HepG2 (cell line): ENCODE data around the gene RIPOR3. TPM values are rescaled to one million over a fixed set of nuclear protein-coding genes. Genes with fewer than 3 reads are reported as not detected.
A peak's percentile ranks its signal among the peaks of the same experiment; 100 is the strongest.
"Not testable (repeated sequence)": the region's sequence is repeated elsewhere in the genome, so short reads cannot be mapped to it uniquely, and the experiment has no call there.

Experiments
- ATAC-seq: fragments of 200-7000 bp; cut with Tn5 transposase; 3 replicates; pipeline ENCODE4 v1.9.1; 2020; ENCODE audit warnings: mild to moderate bottlenecking, moderate library complexity
- BruUV-seq: library from RNA; stranded (reverse); fragments of 400-500 nt; replicated peaks from 2 replicates; lab custom pipeline; 2021; lab: Mats Ljungman, UMichigan
- CTCF ChIA-PET: fragments of 300-600 bp; formaldehyde crosslinking; extraction: SDS; loops from one replicate; lab custom pipeline; 2021; ENCODE audit warnings: low total read pairs, inconsistent platforms, low intra/inter-chr PET ratio; lab: Yijun Ruan, JAX
- POLR2A ChIA-PET: fragments of 350-600 bp; sonication (Branson Sonifier 250); formaldehyde crosslinking; loops from one replicate; lab custom pipeline; 2020; ENCODE audit warnings: antibody characterized with exemption, inconsistent platforms; lab: Yijun Ruan, JAX
- DNase-seq: peaks from one replicate; pipeline ENCODE4 v3.0.0-alpha.2; 2015; ENCODE audit warnings: low spot score
- FAIRE-seq: peaks from 3 replicates; lab custom pipeline; 2011; peaks lifted over from hg19 to GRCh38; lab: Jason Lieb, UNC
- H2AFZ ChIP-seq: one replicate; pipeline ENCODE4 v1.6.1; 2011; ENCODE audit warnings: low read length, inconsistent platforms
- H3K27ac ChIP-seq: fragments of 300-600 bp; 3 replicates; pipeline ENCODE4 v1.8.0; 2011; ENCODE audit warnings: mixed run types, mild to moderate bottlenecking, mixed read lengths, low read length, inconsistent platforms; ENCODE audit not compliant: insufficient read depth; ENCODE audit errors: extremely low read length
- H3K27me3 ChIP-seq, 2 experiments: fragments of 200-600 bp in 1 of 2; 2 replicates in 1 of 2; 3 replicates in 1 of 2; pipeline versions ENCODE4 v1.6.0 to v1.8.0; 2011; ENCODE audit warnings: low read length in 2 of 2, mild to moderate bottlenecking in 2 of 2, moderate library complexity in 2 of 2, inconsistent platforms in 1 of 2; ENCODE audit not compliant: insufficient read depth in 2 of 2, control insufficient read depth in 1 of 2
- H3K36me3 ChIP-seq, 2 experiments: fragments of 200-600 bp in 1 of 2; replicated peaks in 1 of 2; 2 replicates in 1 of 2; 3 replicates in 1 of 2; pipeline versions ENCODE4 v1.5.1 to v1.8.0; 2011; ENCODE audit warnings: low read length in 2 of 2, inconsistent platforms in 1 of 2; ENCODE audit not compliant: insufficient read depth in 2 of 2, control insufficient read depth in 1 of 2
- H3K4me1 ChIP-seq: 2 replicates; pipeline ENCODE4 v1.5.1; 2012; ENCODE audit warnings: low read length, inconsistent platforms; ENCODE audit not compliant: insufficient read depth
- H3K4me2 ChIP-seq: 2 replicates; pipeline ENCODE4 v1.6.0; 2011; ENCODE audit warnings: low read depth, low read length, inconsistent platforms
- H3K4me3 ChIP-seq, 3 experiments: fragments of 200-600 bp in 1 of 3; sonication (generic), shearing (Covaris generic) in 1 of 3; replicated peaks in 1 of 3; 2 replicates each; pipeline ENCODE4 v1.5.1; 2011 to 2016; ENCODE audit warnings: low read length in 3 of 3, inconsistent platforms in 2 of 3, low read depth in 2 of 3, mild to moderate bottlenecking in 2 of 3, control low read depth in 1 of 3, mixed read lengths in 1 of 3; ENCODE audit not compliant: insufficient read depth in 1 of 3
- H3K79me2 ChIP-seq: one replicate; pipeline ENCODE4 v1.6.1; 2011; ENCODE audit warnings: low read length, inconsistent platforms; ENCODE audit not compliant: insufficient read depth
- H3K9ac ChIP-seq: 2 replicates; pipeline ENCODE4 v1.6.0; 2011; ENCODE audit warnings: mild to moderate bottlenecking, low read depth, low read length, inconsistent platforms; ENCODE audit not compliant: insufficient read depth
- H3K9me3 ChIP-seq: 2 replicates; pipeline ENCODE4 v1.5.1; 2012; ENCODE audit warnings: mild to moderate bottlenecking, low read length
- H4K20me1 ChIP-seq: 2 replicates; pipeline ENCODE4 v1.6.0; 2011; ENCODE audit warnings: inconsistent platforms, mild to moderate bottlenecking, low read length, moderate library complexity; ENCODE audit not compliant: insufficient read depth
- HCFC1 ChIP-seq: fragments of 150-350 bp; IDR thresholded peaks from 2 replicates; pipeline ENCODE4 v1.6.1; 2014; ENCODE audit warnings: low read depth, low read length
- NAIF1 ChIP-seq: sonication (generic); formaldehyde crosslinking; IDR thresholded peaks from 2 replicates; pipeline ENCODE4 v1.5.0; 2020; ENCODE audit warnings: mild to moderate bottlenecking, missing genetic modification reagents, borderline replicate concordance
- ZFX ChIP-seq: sonication (generic); formaldehyde crosslinking; IDR thresholded peaks from 2 replicates; pipeline ENCODE4 v1.4.0; 2020; ENCODE audit warnings: mild to moderate bottlenecking, low read depth, missing genetic modification reagents, moderate library complexity
- ZNF652 ChIP-seq: IDR thresholded peaks from 2 replicates; pipeline ENCODE4 v1.6.1; 2016; ENCODE audit warnings: low read depth, borderline replicate concordance
- ZNF891 ChIP-seq: sonication (generic); formaldehyde crosslinking; IDR thresholded peaks from 2 replicates; pipeline ENCODE4 v1.5.0; 2020; ENCODE audit warnings: mild to moderate bottlenecking, missing genetic modification reagents
- WGBS: methylation state at CpG from one replicate; pipeline ENCODE4 v1.1.6; 2017; ENCODE audit warnings: low lambda C conversion rate; 5-methylcytosine and 5-hydroxymethylcytosine counted together
- in situ Hi-C: cut with HindIII; loops from 2 replicates; pipeline ENCODE4 v1.10.0; 2017; ENCODE audit warnings: low pct_unique_long_range_greater_than_20kb; ENCODE audit not compliant: extremely low pct_ligation_motif_present
- intact Hi-C: fragments of 100-400 bp; cut with micrococcal nuclease; formaldehyde crosslinking; loops from one replicate; pipeline ENCODE4 v1.10.0; 2022; ENCODE audit not compliant: unreplicated experiment
- polyA plus RNA-seq, 8 experiments: library from polyadenylated mRNA; depleted of rRNA in 3 of 8; stranded (reverse) in 7 of 8; unstranded in 1 of 8; fragments of >200 nt; fragmentation: Illumina TruSeq in 4 of 8; extraction: Trizol in 4 of 8; gene quantifications; 2 replicates each; pipeline versions ENCODE4 v1.2.1 to v1.2.3, GENCODE V29; 2011 to 2016; ENCODE audit warnings: low read depth in 4 of 8, missing spikeins in 1 of 8, mixed read lengths in 1 of 8; ENCODE audit not compliant: insufficient read depth in 1 of 8
- total RNA-seq, 5 experiments: library from RNA; depleted of rRNA; stranded (reverse); fragments of >200 nt; fragmentation: Illumina TruSeq; extraction: Trizol; gene quantifications; 2 replicates each; pipeline ENCODE4 v1.2.3, GENCODE V29; 2016; ENCODE audit warnings: low read depth in 1 of 5
- TF ChIP-seq, protein P1 (sequence below): sonication (generic); formaldehyde crosslinking; IDR thresholded peaks from 2 replicates; pipeline ENCODE4 v1.4.0; 2020; ENCODE audit warnings: missing genetic modification reagents
- TF ChIP-seq, protein P2 (sequence below): sonication (generic); formaldehyde crosslinking; IDR thresholded peaks from 2 replicates; pipeline ENCODE4 v1.4.0; 2020; ENCODE audit warnings: mild to moderate bottlenecking, missing genetic modification reagents

The RIPOR3 gene
- total and polyA plus RNA-seq, 2 of the 13 experiments (the other 11 are each of a cell fraction or from before 2014, with no cell fraction given) = 0.18 TPM; not detected in 1

DNA sequence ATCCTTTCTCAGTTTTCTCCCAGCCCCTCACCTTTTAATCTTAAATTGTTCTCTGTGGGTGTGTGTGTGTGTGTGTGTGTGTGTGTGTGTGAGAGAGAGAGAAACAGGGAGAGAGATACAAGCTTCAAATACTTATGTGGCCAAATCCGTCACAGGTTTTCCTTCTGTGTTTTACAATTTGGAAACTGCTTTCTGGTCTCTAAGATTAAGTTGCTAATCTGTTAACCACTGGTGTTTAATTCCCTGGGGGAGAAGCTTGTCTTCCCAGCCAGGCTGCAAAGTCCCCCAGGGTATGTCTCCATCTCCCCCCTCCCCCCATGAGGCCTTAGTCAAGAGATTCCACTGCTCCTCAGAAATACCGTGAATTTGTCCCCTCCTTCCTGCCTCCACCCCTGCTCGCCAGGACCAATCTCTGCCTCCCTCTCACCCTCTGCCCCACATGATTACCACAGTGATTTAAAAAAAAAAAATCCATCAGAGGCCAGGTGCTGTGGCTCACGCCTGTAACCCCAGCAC is 49.0 kb downstream of the RIPOR3 start (continued):
- no peak for TF ChIP-seq HCFC1

DNA sequence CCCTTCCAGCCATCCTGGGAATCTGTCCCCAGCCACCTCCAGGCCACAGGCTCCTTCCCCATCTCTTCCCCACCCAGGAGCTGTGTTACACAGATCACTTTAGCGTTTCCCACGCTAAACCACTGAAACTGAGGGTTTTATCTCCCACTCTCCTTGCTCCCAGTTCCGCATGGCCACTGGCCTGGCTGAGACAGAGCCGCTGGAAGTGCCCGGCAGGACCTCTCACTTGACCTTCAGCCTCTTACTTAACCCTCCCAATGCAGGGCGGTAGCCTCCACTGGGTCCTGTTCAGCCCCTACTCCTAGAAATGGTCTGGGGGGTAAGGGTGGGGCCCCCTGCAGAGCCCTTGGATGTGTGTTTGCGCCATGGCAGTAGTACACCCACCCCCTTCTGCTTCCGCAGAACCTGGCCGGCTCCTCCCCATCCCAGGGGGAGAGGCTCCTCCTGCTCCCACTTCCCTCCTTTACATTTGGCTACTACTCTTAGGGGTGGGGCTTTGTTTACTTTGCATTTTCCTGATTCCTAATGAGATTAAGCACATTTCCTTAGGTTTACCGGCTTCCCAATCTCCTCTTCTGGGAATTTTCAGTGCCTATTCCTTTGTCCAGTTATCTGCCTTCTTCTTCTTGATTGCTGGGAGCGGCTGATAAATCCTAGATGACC is 49.6 kb downstream of the RIPOR3 start:
- POLR2A ChIA-PET, DNase-seq, intact Hi-C loops, H3K36me3 ChIP-seq, ATAC-seq, H2AFZ ChIP-seq, H4K20me1 ChIP-seq, FAIRE-seq, H3K9me3 ChIP-seq, H3K27ac ChIP-seq: not testable (repeated sequence)
- Histone ChIP-seq H3K4me1 (peaks cover 61% of the 10 kb centered on the region), H3K27me3 (peaks cover 0 to 10% of the 10 kb centered on the region in 2 experiments; a peak in 2 of 5 replicates)
- 7% methylated on average over 10 of the region's 11 CpGs for WGBS
- 0 out of 2 replicates have a peak, but pooled peaks have one; percentile 1 for TF ChIP-seq ZFX (CRISPR knock-in tag)
- peak; percentile 27; the same call in 1 of the 2 replicates for TF ChIP-seq ZNF652 (CRISPR knock-in tag)
- TF ChIP-seq ZNF891 (CRISPR knock-in tag) = 0 out of 2 replicates have a peak, but pooled peaks have one; percentile 3
- TF ChIP-seq NAIF1 (CRISPR knock-in tag) = 0 out of 2 replicates have a peak, but pooled peaks have one; percentile 55
- TF ChIP-seq, protein P1, sequence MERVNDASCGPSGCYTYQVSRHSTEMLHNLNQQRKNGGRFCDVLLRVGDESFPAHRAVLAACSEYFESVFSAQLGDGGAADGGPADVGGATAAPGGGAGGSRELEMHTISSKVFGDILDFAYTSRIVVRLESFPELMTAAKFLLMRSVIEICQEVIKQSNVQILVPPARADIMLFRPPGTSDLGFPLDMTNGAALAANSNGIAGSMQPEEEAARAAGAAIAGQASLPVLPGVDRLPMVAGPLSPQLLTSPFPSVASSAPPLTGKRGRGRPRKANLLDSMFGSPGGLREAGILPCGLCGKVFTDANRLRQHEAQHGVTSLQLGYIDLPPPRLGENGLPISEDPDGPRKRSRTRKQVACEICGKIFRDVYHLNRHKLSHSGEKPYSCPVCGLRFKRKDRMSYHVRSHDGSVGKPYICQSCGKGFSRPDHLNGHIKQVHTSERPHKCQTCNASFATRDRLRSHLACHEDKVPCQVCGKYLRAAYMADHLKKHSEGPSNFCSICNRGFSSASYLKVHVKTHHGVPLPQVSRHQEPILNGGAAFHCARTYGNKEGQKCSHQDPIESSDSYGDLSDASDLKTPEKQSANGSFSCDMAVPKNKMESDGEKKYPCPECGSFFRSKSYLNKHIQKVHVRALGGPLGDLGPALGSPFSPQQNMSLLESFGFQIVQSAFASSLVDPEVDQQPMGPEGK (CRISPR knock-in tag) = 0 out of 2 replicates have a peak, but pooled peaks have one; percentile 24
- TF ChIP-seq, protein P2, sequence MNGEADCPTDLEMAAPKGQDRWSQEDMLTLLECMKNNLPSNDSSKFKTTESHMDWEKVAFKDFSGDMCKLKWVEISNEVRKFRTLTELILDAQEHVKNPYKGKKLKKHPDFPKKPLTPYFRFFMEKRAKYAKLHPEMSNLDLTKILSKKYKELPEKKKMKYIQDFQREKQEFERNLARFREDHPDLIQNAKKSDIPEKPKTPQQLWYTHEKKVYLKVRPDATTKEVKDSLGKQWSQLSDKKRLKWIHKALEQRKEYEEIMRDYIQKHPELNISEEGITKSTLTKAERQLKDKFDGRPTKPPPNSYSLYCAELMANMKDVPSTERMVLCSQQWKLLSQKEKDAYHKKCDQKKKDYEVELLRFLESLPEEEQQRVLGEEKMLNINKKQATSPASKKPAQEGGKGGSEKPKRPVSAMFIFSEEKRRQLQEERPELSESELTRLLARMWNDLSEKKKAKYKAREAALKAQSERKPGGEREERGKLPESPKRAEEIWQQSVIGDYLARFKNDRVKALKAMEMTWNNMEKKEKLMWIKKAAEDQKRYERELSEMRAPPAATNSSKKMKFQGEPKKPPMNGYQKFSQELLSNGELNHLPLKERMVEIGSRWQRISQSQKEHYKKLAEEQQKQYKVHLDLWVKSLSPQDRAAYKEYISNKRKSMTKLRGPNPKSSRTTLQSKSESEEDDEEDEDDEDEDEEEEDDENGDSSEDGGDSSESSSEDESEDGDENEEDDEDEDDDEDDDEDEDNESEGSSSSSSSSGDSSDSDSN (CRISPR knock-in tag) = peak; percentile 30; the same call in 1 of the 2 replicates
- TF ChIP-seq, all 625 proteins: peak for 6; not testable (repeated sequence) for 619
- CTCF ChIA-PET, BruUV-seq, H3K9ac ChIP-seq, H3K79me2 ChIP-seq: not testable (repeated sequence)
- in situ Hi-C loops = loop anchor here (25.0 kb wide), 1 partner anchor 96 kb away; the partner anchor contains the start of gene PARD6B
- H3K4me3 ChIP-seq = peak overlapping the region in 1 of 3 experiments; percentile 48; a peak in 1 of 6 replicates
- H3K4me2 ChIP-seq = peak overlapping the region; percentile 62

DNA sequence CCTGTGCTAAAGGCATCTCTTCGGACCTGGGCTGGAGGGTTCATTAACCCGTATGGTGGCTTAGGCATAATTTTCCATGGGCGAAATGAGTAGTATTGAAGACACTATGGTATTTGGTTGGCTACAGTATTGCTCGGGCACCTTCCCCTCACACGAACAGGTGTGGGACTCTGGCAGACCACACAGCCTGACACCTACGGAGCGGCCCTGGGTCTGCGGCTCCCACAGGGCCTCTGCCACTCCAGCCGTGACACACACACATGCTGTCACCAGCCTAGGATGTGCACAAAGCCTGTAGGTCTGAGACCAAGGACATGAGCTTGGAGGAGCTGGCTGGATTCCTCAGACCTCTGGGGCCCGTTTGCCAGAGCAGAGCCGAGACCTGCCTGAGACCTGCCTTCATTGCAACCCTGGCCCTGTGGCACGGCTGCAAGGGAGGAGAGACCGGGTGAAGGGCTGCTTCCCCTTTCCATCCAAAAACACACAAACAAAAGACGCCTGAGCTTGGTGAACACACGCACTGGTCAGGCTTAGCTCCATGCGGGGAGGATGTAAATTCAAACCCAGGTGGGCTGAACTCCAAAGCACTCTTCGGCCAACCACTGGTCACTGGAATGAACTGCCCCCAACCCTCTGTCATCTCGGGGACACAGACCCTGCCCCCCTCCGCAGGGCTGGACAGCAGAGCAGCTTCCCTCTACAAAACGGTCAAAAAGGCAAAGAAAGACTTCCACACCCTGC is 51.2 kb downstream of the RIPOR3 start:
- H3K9ac ChIP-seq, H4K20me1 ChIP-seq, H3K9me3 ChIP-seq, H3K79me2 ChIP-seq, H2AFZ ChIP-seq, CTCF ChIA-PET, BruUV-seq, H3K27ac ChIP-seq, H3K36me3 ChIP-seq, intact Hi-C loops, DNase-seq: not testable (repeated sequence)
- Histone ChIP-seq H3K27me3 (peaks cover 1 to 15% of the 10 kb centered on the region in 2 experiments; a peak in 3 of 5 replicates), H3K4me3 (peak overlapping the region in 1 of 3 experiments; percentile 60; a peak in 2 of 6 replicates), H3K4me1 (peaks cover 63% of the 10 kb centered on the region), H3K4me2 (peak overlapping the region; percentile 60)
- in situ Hi-C loops = loop anchor here (25.0 kb wide), 1 partner anchor 97 kb away; the partner anchor contains the start of gene PARD6B
- WGBS = 6% methylated on average over 6 of the region's 20 CpGs
- POLR2A ChIA-PET = interaction anchor here (0.8 kb wide), 1 partner anchor 11 kb away, joined by 3 read pairs; no protein-coding TSS in a partner anchor
- ATAC-seq (peak; percentile 5), FAIRE-seq (peak; percentile 26)
